K562 (cell line): ENCODE data around the gene UBN2. TPM values are rescaled to one million over a fixed set of nuclear protein-coding genes. Genes with fewer than 3 reads are reported as not detected.

ENCODE experiments used
- ATAC-seq: fragments of 200-7000 bp; cut with Tn5 transposase; 3 replicates; pipeline ENCODE4 v1.9.1; 2020; ENCODE audit warnings: moderate library complexity
- BruUV-seq: library from RNA; stranded (reverse); fragments of 400-500 nt; replicated peaks from 2 replicates; lab custom pipeline; 2021; lab: Mats Ljungman, UMichigan
- CTCF ChIA-PET: fragments of 300-600 bp; formaldehyde crosslinking; extraction: SDS; loops from one replicate; lab custom pipeline; 2021; ENCODE audit warnings: low intra/inter-chr PET ratio; lab: Yijun Ruan, JAX
- POLR2A ChIA-PET: fragments of 300-600, 350-650 bp; sonication (Branson Sonifier 250); formaldehyde crosslinking; extraction: SDS; loops from one replicate; lab custom pipeline; 2021; ENCODE audit warnings: antibody characterized with exemption, inconsistent platforms; lab: Yijun Ruan, JAX
- DNase-seq, 4 experiments: peaks; one replicate each; pipeline versions ENCODE4 v3.0.0 to v3.0.0-alpha.2; 2011 to 2018; ENCODE audit warnings: low spot score in 3 of 4, mixed read lengths in 3 of 4; ENCODE audit errors: extremely low read depth in 1 of 4
- FAIRE-seq: peaks from 2 replicates; lab custom pipeline; 2011; peaks lifted over from hg19 to GRCh38; lab: Jason Lieb, UNC
- H2AFZ ChIP-seq: 2 replicates; pipeline ENCODE4 v1.6.0; 2011; ENCODE audit warnings: low read depth, low read length, control low read depth, inconsistent platforms
- H3K27ac ChIP-seq: fragments of 200-600 bp; 3 replicates; pipeline ENCODE4 v1.8.0; 2011; ENCODE audit warnings: low read depth, mild to moderate bottlenecking, control low read depth, inconsistent platforms, low read length, moderate library complexity, mixed read lengths; ENCODE audit errors: extremely low read depth
- H3K27me3 ChIP-seq, 2 experiments: fragments of 300-600 bp in 1 of 2; 2 replicates in 1 of 2; 3 replicates in 1 of 2; pipeline versions ENCODE4 v1.6.0 to v1.8.0; 2011; ENCODE audit warnings: inconsistent platforms in 2 of 2, low read length in 2 of 2, mild to moderate bottlenecking in 1 of 2, mixed read lengths in 1 of 2, moderate library complexity in 1 of 2; ENCODE audit not compliant: control insufficient read depth in 2 of 2, insufficient read depth in 2 of 2
- H3K36me3 ChIP-seq: fragments of 300-600 bp; 3 replicates; pipeline ENCODE4 v1.8.0; 2011; ENCODE audit warnings: mild to moderate bottlenecking, low read length, inconsistent platforms; ENCODE audit not compliant: control insufficient read depth, insufficient read depth
- H3K4me1 ChIP-seq, 2 experiments: fragments of 200-600 bp in 1 of 2; replicated peaks in 1 of 2; 2 replicates in 1 of 2; 3 replicates in 1 of 2; pipeline versions ENCODE4 v1.5.1 to v1.8.0; 2011; ENCODE audit warnings: inconsistent platforms in 2 of 2, low read length in 2 of 2, mild to moderate bottlenecking in 1 of 2, mixed read lengths in 1 of 2, moderate library complexity in 1 of 2; ENCODE audit not compliant: control insufficient read depth in 2 of 2, insufficient read depth in 2 of 2
- H3K4me2 ChIP-seq: 2 replicates; pipeline ENCODE4 v1.6.1; 2011; ENCODE audit warnings: low read length, control low read depth, inconsistent platforms, mixed read lengths; ENCODE audit not compliant: insufficient read depth
- H3K4me3 ChIP-seq: fragments of 200-600 bp; sonication (generic), shearing (Covaris generic); 2 replicates; pipeline ENCODE4 v1.5.1; 2016; ENCODE audit warnings: control low read depth, inconsistent platforms
- H3K79me2 ChIP-seq: fragments of 200-600 bp; 3 replicates; pipeline ENCODE4 v1.8.0; 2011; ENCODE audit warnings: low read length, inconsistent platforms; ENCODE audit not compliant: control insufficient read depth, insufficient read depth
- H3K9ac ChIP-seq, 2 experiments: 2 replicates each; pipeline versions ENCODE4 v1.6.0 to v1.6.1; 2011; ENCODE audit warnings: low read depth in 2 of 2, low read length in 2 of 2, control low read depth in 1 of 2, inconsistent platforms in 1 of 2, mild to moderate bottlenecking in 1 of 2, mixed read lengths in 1 of 2; ENCODE audit not compliant: insufficient read depth in 1 of 2
- H3K9me1 ChIP-seq: one replicate; pipeline ENCODE4 v1.6.0; 2011; ENCODE audit warnings: inconsistent platforms, mild to moderate bottlenecking, low read length, moderate library complexity; ENCODE audit not compliant: control insufficient read depth, insufficient read depth
- H3K9me3 ChIP-seq: replicated peaks from 2 replicates; pipeline ENCODE4 v1.5.1; 2011; ENCODE audit warnings: low read depth, low read length, inconsistent platforms; ENCODE audit not compliant: control insufficient read depth, insufficient read depth
- H4K20me1 ChIP-seq: replicated peaks from 2 replicates; pipeline ENCODE4 v1.6.1; 2011; ENCODE audit warnings: low read length, inconsistent platforms, mixed read lengths; ENCODE audit not compliant: control insufficient read depth, insufficient read depth
- ARNT ChIP-seq, 2 experiments: fragments of 450-650 bp; IDR thresholded peaks; 2 replicates each; pipeline ENCODE4 v1.6.1; 2016; ENCODE audit warnings: mild to moderate bottlenecking in 1 of 2
- CBX3 ChIP-seq, 2 experiments: IDR thresholded peaks; 1 replicate in 1 of 2; 2 replicates in 1 of 2; pipeline ENCODE4 v1.6.1; 2012; ENCODE audit warnings: inconsistent platforms in 2 of 2, low read length in 2 of 2, borderline replicate concordance in 1 of 2, control low read depth in 1 of 2
- CREB1 ChIP-seq, 2 experiments: sonication (generic) in 1 of 2; formaldehyde crosslinking in 1 of 2; IDR thresholded peaks; 2 replicates each; pipeline versions ENCODE4 v1.6.1 to v1.8.0; 2012 to 2022; ENCODE audit warnings: inconsistent platforms in 1 of 2, mild to moderate bottlenecking in 1 of 2, missing genetic modification reagents in 1 of 2, moderate library complexity in 1 of 2
- CREM ChIP-seq: IDR thresholded peaks from 2 replicates; pipeline ENCODE4 v1.6.1; 2014; ENCODE audit warnings: antibody characterized with exemption, low read depth
- ERF ChIP-seq: fragments of 450-650 bp; formaldehyde crosslinking; IDR thresholded peaks from 2 replicates; pipeline ENCODE4 v1.4.0; 2020; ENCODE audit warnings: mild to moderate bottlenecking, mixed read lengths
- HMGN3 ChIP-seq: IDR thresholded peaks from 2 replicates; pipeline ENCODE4 v1.6.1; 2011; ENCODE audit warnings: borderline replicate concordance, low read depth, mild to moderate bottlenecking, mixed read lengths, low read length; ENCODE audit not compliant: insufficient read length; ENCODE audit errors: extremely low read depth
- KDM1A ChIP-seq, 2 experiments: fragments of 450-650 bp; IDR thresholded peaks; 2 replicates each; pipeline ENCODE4 v1.6.1; 2016; ENCODE audit warnings: mild to moderate bottlenecking in 2 of 2
- MAZ ChIP-seq, 2 experiments: fragments of 450-650 bp in 1 of 2; sonication (generic) in 1 of 2; formaldehyde crosslinking; IDR thresholded peaks in 1 of 2; conservative IDR thresholded peaks in 1 of 2; 2 replicates each; pipeline versions ENCODE4 v1.4.0 to v1.5.0; 2020; ENCODE audit warnings: mild to moderate bottlenecking in 1 of 2, missing genetic modification reagents in 1 of 2
- MECOM ChIP-seq: fragments of 250-450 bp; sonication (Bioruptor Pico); IDR thresholded peaks from 2 replicates; pipeline ENCODE4 v1.8.0; 2022; ENCODE audit warnings: inconsistent platforms
- PHF20 ChIP-seq: fragments of 450-650 bp; IDR thresholded peaks from 2 replicates; pipeline ENCODE4 v1.6.1; 2018; ENCODE audit not compliant: partially characterized antibody
- RBM25 ChIP-seq: fragments of 200-400 bp; formaldehyde crosslinking; IDR thresholded peaks from 2 replicates; pipeline ENCODE4 v1.6.1; 2018; ENCODE audit warnings: low read length, low read depth, moderate library complexity; ENCODE audit not compliant: severe bottlenecking
- TAL1 ChIP-seq: fragments of 450-650 bp; IDR thresholded peaks from 2 replicates; pipeline ENCODE4 v1.6.1; 2016; ENCODE audit warnings: mild to moderate bottlenecking
- ZNF121 ChIP-seq: sonication (generic); formaldehyde crosslinking; conservative IDR thresholded peaks from 2 replicates; pipeline ENCODE4 v1.8.0; 2022; ENCODE audit warnings: missing genetic modification reagents
- ZNF282 ChIP-seq: sonication (generic); formaldehyde crosslinking; IDR thresholded peaks from 2 replicates; pipeline ENCODE4 v1.8.1; 2023; ENCODE audit warnings: missing genetic modification reagents
- ZNF384 ChIP-seq: IDR thresholded peaks from 2 replicates; pipeline ENCODE4 v1.6.1; 2012; ENCODE audit warnings: low read depth, low read length, improper control_type of control experiment
- WGBS: fragments of 100-300 bp; shearing (Covaris generic); methylation state at CpG from one replicate; pipeline ENCODE4 v1.1.6; 2016; ENCODE audit warnings: low coverage, mixed read lengths; ENCODE audit not compliant: insufficient coverage; ENCODE audit errors: missing lambda C conversion rate; 5-methylcytosine and 5-hydroxymethylcytosine counted together
- in situ Hi-C: fragments of 300-500 bp; cut with MboI; formaldehyde crosslinking; loops from 4 replicates; pipeline ENCODE4 v1.15.0; 2018; ENCODE audit warnings: inconsistent platforms, mixed read lengths
- intact Hi-C: fragments of 100-400 bp; cut with micrococcal nuclease; formaldehyde crosslinking; loops from 2 replicates; pipeline ENCODE4 v1.14.2; 2022
- polyA plus RNA-seq, 8 experiments: library from polyadenylated mRNA; depleted of rRNA in 4 of 8; stranded (reverse) in 5 of 8; unstranded in 3 of 8; fragments of >200 nt; fragmentation: Nextera tagmentation in 2 of 8; fragmentation: Illumina TruSeq in 1 of 8; extraction: Ambion mirVana in 2 of 8; extraction: Trizol in 1 of 8; gene quantifications; 2 replicates each; pipeline versions ENCODE4 v1.2.1 to v1.2.3, GENCODE V29; 2011 to 2014; ENCODE audit warnings: inconsistent platforms in 1 of 8, missing spikeins in 1 of 8
- total RNA-seq, 7 experiments: library from RNA; depleted of rRNA in 6 of 7; stranded (reverse); fragments of >200 nt in 6 of 7; fragmentation: Illumina TruSeq in 2 of 7; extraction: Trizol in 2 of 7; gene quantifications; 2 replicates each; pipeline versions ENCODE4 v1.2.1 to v1.2.3, GENCODE V29; 2011 to 2021; ENCODE audit warnings: low replicate concordance in 1 of 7
- TF ChIP-seq, protein P1 (sequence below): fragments of 250-450 bp; sonication (Bioruptor Pico); IDR thresholded peaks from 2 replicates; pipeline ENCODE4 v1.8.0; 2022; ENCODE audit warnings: inconsistent platforms
- TF ChIP-seq, protein P2 (sequence below), 3 experiments: IDR thresholded peaks in 2 of 3; conservative IDR thresholded peaks in 1 of 3; 2 replicates each; pipeline ENCODE4 v1.5.1; 2011 to 2012; ENCODE audit warnings: low read length in 3 of 3, mild to moderate bottlenecking in 3 of 3, control low read depth in 2 of 3, improper control_type of control experiment in 1 of 3, inconsistent platforms in 1 of 3, low read depth in 1 of 3, mixed read lengths in 1 of 3, moderate library complexity in 1 of 3; ENCODE audit not compliant: insufficient read depth in 2 of 3
- TF ChIP-seq, protein P3 (sequence below): fragments of 250-450 bp; sonication (Bioruptor Pico); IDR thresholded peaks from 2 replicates; pipeline ENCODE4 v1.6.1; 2021; ENCODE audit warnings: mild to moderate bottlenecking

The UBN2 gene
- total and polyA plus RNA-seq, 9 of the 15 experiments (the other 6 are each of a cell fraction or from before 2014, with no cell fraction given): 1.2 to 19.5 (median 9.9) TPM

DNA sequence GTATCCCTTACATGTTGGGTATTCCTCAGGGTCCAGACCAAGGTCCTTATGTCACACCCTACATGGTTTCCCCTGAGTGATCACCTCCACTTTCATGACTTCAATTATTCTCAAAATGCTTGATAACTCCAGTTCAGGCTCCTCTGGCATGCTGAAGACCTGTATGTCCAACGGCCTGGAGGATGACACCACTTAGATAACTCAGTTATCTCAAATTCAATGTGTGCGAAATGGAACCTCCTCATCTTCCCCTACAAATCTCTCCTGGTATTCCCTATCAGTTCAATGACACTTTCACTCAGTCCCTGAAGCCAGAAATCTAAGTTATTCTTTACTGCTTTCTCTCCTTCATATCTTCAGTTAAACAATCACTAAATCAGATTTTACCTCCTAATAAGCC is 120.0 kb downstream of the UBN2 start (continued):
- TF ChIP-seq, protein P1, sequence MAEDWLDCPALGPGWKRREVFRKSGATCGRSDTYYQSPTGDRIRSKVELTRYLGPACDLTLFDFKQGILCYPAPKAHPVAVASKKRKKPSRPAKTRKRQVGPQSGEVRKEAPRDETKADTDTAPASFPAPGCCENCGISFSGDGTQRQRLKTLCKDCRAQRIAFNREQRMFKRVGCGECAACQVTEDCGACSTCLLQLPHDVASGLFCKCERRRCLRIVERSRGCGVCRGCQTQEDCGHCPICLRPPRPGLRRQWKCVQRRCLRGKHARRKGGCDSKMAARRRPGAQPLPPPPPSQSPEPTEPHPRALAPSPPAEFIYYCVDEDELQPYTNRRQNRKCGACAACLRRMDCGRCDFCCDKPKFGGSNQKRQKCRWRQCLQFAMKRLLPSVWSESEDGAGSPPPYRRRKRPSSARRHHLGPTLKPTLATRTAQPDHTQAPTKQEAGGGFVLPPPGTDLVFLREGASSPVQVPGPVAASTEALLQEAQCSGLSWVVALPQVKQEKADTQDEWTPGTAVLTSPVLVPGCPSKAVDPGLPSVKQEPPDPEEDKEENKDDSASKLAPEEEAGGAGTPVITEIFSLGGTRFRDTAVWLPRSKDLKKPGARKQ (CRISPR knock-in tag): no peak
- TF ChIP-seq MECOM (CRISPR knock-in tag) (peak; percentile 79), PHF20 (no peak), TAL1 (peak; percentile 16; the same call in 1 of the 2 replicates), HMGN3 (no peak), KDM1A (IDR thresholded peaks at IDR 0.05) (peak; percentile 12 to 32; a peak in 1 of 4 replicates), ERF (CRISPR knock-in tag) (no peak)

DNA sequence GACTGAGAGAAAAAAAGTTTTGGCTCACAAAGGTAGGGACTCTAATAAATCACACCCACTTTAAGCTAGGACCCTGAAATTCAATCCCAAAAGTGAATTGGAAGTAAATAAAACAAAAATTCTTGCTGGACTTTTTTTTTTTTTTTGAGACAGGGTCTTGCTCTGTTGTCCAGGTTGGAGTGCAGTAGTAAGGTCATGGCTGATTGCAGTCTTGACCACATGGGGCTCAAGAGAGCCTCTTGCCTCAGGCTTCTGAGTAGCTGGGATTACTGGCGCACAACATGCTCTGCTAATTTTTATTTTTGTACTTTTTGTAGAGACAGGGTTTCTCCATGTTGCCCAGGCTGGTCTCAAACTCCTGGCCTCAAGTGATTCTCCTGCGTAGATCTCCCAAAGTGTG is 123.7 kb downstream of the UBN2 start:
- H3K9me1 ChIP-seq: no peaks in the 10 kb centered on the region
- ChIA-PET POLR2A (interaction anchor here (0.9 to 2.0 kb wide), 3 partner anchors 9 to 110 kb away, joined by 3 to 5 read pairs (median 3); partner anchors contain the start of gene FMC1), CTCF (no interaction called here)
- H3K4me1 ChIP-seq: peaks cover 4 to 15% of the 10 kb centered on the region in 2 experiments; a peak in 4 of 5 replicates
- H3K36me3 ChIP-seq: peaks cover 5% of the 10 kb centered on the region; the same call in 1 of the 3 replicates
- no peak overlapping the region for H3K4me3 ChIP-seq
- no peak overlapping the region for H3K9ac ChIP-seq
- intact Hi-C loops (no loop called here), in situ Hi-C loops (loop anchor here (25.0 kb wide), 1 partner anchor 1392 kb away; no protein-coding TSS in a partner anchor)
- no peak for FAIRE-seq
- no peak overlapping the region for H3K27ac ChIP-seq
- peak in 1 of 4 experiments; percentile 34 for DNase-seq
- no peak for ATAC-seq
- no peaks in the 10 kb centered on the region for H4K20me1 ChIP-seq
- H3K27me3 ChIP-seq: no peaks in the 10 kb centered on the region
- H3K9me3 ChIP-seq: no peaks in the 10 kb centered on the region
- 90% methylated on average over 2 of the region's 2 CpGs for WGBS
- peaks cover 17% of the 10 kb centered on the region for H3K79me2 ChIP-seq
- BruUV-seq: no TSS peak
- no peak overlapping the region for H3K4me2 ChIP-seq
- H2AFZ ChIP-seq: no peak overlapping the region
- peak; percentile 82 for TF ChIP-seq RBM25
- no peak for TF ChIP-seq MAZ (CRISPR knock-in tag; conservative IDR thresholded peaks at IDR 0.05 in 1 of 2, IDR thresholded peaks at IDR 0.05 in 1 of 2)
- TF ChIP-seq, protein P2, sequence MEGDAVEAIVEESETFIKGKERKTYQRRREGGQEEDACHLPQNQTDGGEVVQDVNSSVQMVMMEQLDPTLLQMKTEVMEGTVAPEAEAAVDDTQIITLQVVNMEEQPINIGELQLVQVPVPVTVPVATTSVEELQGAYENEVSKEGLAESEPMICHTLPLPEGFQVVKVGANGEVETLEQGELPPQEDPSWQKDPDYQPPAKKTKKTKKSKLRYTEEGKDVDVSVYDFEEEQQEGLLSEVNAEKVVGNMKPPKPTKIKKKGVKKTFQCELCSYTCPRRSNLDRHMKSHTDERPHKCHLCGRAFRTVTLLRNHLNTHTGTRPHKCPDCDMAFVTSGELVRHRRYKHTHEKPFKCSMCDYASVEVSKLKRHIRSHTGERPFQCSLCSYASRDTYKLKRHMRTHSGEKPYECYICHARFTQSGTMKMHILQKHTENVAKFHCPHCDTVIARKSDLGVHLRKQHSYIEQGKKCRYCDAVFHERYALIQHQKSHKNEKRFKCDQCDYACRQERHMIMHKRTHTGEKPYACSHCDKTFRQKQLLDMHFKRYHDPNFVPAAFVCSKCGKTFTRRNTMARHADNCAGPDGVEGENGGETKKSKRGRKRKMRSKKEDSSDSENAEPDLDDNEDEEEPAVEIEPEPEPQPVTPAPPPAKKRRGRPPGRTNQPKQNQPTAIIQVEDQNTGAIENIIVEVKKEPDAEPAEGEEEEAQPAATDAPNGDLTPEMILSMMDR (IDR thresholded peaks at IDR 0.05 in 2 of 3, conservative IDR thresholded peaks at IDR 0.05 in 1 of 3; ENCODE audit: insufficient read depth in 2 of 3, low read depth in 1 of 3, low read length in 3 of 3): 0 out of 6 replicates have a peak, but pooled peaks of 1 of the 3 experiments have one; percentile 2
- TF ChIP-seq ZNF282 (CRISPR knock-in tag): no peak
- no peak for TF ChIP-seq ARNT (IDR thresholded peaks at IDR 0.05)
- TF ChIP-seq ZNF384: peak; percentile 82
- no peak for TF ChIP-seq CREB1 (IDR thresholded peaks at IDR 0.05)
- no peak for TF ChIP-seq CREB1 (CRISPR knock-in tag; IDR thresholded peaks at IDR 0.05)
- TF ChIP-seq CBX3 (IDR thresholded peaks at IDR 0.05; ENCODE audit: borderline replicate concordance in 1 of 2, low read length in 2 of 2): peak in 1 of 2 experiments; percentile 27; a peak in 1 of 3 replicates
- TF ChIP-seq CREM: no peak
- TF ChIP-seq, protein P3, sequence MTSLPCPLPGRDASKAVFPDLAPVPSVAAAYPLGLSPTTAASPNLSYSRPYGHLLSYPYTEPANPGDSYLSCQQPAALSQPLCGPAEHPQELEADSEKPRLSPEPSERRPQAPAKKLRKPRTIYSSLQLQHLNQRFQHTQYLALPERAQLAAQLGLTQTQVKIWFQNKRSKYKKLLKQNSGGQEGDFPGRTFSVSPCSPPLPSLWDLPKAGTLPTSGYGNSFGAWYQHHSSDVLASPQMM (CRISPR knock-in tag): no peak
- peak; percentile 99 for TF ChIP-seq ZNF121
- TF ChIP-seq KDM1A (IDR thresholded peaks at IDR 0.05): no peak
